Fibroblast of pulmonary artery (primary cell): Measurements from ENCODE around the gene TTLL11.

Source experiments
- DNase-seq: peaks from one replicate; pipeline ENCODE4 v3.0.0-alpha.2; 2010; ENCODE audit warnings: low read depth
- H3K4me3 ChIP-seq: replicated peaks from 2 replicates; pipeline ENCODE4 v1.5.1; 2011; ENCODE audit warnings: low read depth, mild to moderate bottlenecking, control low read depth, low read length, moderate library complexity
- TF ChIP-seq, protein P1 (sequence below): IDR thresholded peaks from 2 replicates; pipeline ENCODE4 v1.5.1; 2011; ENCODE audit warnings: mild to moderate bottlenecking, control low read depth, low read length, inconsistent platforms; ENCODE audit errors: missing control alignments

TTLL11 gene

DNA sequence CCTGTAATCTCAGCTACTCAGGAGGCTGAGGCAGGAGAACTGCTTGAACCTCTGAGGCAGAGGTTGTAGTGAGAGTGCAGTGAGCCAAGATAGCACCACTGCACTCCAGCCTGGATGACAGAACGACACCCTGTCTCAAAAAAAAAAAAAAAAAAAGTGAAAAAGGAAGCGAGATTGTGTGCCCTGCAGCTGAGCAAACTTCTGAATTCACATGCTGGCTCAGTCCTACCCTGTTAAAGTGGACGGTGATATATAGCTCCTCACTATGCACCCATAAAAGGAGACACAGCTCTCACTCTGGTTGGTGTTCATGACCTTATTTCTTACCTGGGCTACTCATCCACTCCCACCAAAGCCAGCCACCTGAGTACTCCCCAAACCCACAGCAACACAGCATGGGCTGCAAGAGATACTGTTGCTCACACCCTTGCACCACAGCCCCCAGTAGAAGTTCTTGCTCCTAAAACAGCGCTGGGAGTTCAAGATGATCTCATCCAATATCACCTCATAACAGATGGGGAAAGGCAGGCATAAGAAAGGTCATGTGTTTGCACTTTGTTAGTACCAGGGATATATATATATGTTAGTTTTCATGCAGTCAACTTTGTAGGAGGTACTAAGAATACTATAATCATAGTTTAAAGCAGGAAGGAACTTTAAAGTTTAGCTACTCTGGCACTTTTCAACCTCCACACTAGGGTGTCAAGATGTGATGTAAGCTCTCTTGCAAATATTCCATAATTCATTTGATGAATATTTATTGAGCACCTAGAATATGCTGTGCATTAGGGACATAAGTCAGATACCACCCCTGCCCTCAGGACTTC is 4.0 kb downstream of the TTLL11 start:
- TF ChIP-seq, protein P1, sequence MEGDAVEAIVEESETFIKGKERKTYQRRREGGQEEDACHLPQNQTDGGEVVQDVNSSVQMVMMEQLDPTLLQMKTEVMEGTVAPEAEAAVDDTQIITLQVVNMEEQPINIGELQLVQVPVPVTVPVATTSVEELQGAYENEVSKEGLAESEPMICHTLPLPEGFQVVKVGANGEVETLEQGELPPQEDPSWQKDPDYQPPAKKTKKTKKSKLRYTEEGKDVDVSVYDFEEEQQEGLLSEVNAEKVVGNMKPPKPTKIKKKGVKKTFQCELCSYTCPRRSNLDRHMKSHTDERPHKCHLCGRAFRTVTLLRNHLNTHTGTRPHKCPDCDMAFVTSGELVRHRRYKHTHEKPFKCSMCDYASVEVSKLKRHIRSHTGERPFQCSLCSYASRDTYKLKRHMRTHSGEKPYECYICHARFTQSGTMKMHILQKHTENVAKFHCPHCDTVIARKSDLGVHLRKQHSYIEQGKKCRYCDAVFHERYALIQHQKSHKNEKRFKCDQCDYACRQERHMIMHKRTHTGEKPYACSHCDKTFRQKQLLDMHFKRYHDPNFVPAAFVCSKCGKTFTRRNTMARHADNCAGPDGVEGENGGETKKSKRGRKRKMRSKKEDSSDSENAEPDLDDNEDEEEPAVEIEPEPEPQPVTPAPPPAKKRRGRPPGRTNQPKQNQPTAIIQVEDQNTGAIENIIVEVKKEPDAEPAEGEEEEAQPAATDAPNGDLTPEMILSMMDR = no peak
- no peak overlapping the region for H3K4me3 ChIP-seq
- no peak for DNase-seq

DNA sequence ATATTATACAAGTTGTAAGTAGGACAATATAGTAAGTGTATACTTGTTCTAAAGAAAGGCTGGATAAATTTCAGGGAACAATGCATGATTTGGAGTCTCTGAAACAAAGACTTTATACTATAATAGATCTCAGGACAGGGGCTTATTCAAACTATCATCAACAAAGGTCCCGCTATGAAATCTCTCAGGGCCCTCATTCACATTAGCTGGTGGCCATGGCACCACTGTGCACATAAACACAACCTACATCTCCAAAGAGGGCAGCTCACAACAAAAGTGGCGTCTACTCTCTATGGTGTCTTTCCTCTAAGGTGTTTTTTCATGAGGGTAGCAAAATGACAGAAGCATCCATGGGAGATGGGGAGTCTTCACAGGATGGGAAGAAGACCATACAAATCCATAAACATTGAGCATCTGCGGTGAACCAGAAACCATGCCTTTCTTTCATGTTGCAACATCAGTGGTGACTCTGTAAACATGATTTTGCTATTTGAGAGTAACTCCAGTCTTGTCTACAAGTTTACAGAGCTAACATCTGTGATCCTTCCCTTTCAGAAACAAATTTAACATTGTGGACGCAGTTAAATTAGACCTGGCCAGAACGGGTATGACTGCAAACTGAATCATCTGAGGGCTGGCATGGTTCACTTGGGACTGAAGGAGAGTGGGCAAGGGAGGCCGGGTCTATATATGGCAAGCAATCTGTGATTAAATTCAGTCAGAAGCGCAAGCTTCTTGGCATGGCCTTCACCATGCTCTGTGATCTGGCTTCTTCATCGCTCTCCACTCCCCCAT is 5.5 kb downstream of the TTLL11 start:
- no peak overlapping the region for H3K4me3 ChIP-seq
- TF ChIP-seq, protein P1 = no peak
- no peak for DNase-seq

DNA sequence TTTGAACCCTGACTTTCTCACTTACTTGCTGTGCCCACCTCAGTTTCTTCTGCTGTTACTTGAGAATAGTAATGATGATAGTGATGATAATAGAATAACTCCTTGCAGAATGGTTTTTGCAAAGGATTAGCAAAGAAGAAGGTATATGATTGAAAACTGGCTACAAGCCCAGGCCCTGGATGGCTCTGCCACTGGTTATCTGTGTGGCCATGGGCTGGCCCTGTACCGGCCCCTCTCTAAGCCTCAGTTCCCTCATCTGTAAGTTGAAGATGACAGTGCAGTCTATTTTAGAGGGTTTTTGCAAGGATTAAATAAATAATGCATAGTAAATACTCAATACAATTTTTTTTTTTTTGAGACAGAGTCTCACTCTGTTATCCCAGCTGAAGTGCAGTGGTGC is 6.2 kb downstream of the TTLL11 start:
- no peak overlapping the region for H3K4me3 ChIP-seq
- DNase-seq = no peak
- TF ChIP-seq, protein P1 = no peak

DNA sequence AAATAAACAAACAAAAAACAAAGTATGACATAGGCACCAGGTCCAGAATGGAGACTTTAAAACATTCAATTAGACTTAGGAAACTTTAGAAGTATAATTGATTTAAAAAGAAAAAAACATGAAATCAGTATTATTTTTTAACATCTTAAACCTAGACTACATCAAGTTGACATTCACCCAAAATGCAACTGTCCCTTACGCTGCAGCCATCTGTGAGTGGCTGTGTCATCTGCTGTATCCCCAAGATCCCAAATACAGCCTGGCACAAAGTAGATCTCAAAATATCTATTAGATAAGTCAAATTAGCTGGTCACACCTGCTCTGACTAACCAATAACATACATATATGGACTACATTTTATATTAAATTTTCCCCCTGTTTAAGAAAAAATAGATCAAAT is 7.8 kb downstream of the TTLL11 start:
- no peak overlapping the region for H3K4me3 ChIP-seq
- no peak for DNase-seq
- TF ChIP-seq, protein P1 = no peak

DNA sequence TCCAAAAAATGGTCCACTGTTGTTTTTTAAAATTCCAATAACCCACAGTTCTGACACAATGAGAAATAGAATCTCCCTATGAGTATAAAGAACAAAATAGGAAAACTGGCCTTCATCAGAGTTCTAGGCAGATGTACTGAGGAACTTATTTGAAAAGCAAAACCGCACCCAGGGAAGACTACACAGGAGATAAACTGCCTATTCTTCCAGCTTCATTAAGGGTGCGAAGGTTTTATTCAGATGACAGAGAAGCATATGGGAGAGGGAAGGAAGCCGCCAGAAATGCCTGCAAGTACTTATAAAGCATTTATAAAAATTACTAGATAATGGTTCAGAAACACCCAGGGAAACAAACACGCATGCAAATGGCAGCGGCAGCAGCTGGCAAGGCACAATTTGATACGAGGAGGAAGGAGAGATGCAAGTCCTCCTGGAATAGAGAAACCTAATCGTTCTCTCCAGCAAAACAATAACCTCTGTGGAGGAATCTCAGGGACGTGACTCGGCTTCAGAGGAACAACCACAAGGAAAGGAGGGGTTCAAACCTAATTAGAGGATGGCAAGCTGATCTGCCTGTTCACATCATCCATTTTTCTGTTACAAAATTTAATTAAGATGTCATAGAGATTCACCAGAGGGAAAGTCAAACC is 9.0 kb downstream of the TTLL11 start:
- H3K4me3 ChIP-seq = no peak overlapping the region
- TF ChIP-seq, protein P1 = no peak
- DNase-seq = no peak

DNA sequence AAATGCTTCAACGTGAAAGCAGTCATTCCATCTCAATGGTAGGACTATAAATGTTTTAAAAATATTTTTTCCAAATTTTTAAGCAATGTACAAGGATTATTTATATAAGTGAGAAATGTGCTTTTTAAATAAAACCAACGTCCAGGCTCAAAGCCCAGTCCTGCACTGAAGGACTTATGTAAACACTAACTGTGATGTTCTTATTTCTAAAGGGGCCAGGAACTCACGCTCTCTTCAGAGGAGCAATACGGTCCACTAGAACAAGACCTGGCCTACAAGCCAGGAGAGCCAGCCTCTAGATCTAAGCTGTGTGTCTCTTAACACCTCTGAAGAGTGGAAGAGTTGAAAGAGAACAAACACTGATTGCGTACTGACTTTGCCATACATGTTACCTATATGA is 12.1 kb downstream of the TTLL11 start:
- TF ChIP-seq, protein P1 = no peak
- H3K4me3 ChIP-seq = no peak overlapping the region
- no peak for DNase-seq
